ENCODE results near the gene CLTRN.

Gene CLTRN, protein sequence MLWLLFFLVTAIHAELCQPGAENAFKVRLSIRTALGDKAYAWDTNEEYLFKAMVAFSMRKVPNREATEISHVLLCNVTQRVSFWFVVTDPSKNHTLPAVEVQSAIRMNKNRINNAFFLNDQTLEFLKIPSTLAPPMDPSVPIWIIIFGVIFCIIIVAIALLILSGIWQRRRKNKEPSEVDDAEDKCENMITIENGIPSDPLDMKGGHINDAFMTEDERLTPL

DNA sequence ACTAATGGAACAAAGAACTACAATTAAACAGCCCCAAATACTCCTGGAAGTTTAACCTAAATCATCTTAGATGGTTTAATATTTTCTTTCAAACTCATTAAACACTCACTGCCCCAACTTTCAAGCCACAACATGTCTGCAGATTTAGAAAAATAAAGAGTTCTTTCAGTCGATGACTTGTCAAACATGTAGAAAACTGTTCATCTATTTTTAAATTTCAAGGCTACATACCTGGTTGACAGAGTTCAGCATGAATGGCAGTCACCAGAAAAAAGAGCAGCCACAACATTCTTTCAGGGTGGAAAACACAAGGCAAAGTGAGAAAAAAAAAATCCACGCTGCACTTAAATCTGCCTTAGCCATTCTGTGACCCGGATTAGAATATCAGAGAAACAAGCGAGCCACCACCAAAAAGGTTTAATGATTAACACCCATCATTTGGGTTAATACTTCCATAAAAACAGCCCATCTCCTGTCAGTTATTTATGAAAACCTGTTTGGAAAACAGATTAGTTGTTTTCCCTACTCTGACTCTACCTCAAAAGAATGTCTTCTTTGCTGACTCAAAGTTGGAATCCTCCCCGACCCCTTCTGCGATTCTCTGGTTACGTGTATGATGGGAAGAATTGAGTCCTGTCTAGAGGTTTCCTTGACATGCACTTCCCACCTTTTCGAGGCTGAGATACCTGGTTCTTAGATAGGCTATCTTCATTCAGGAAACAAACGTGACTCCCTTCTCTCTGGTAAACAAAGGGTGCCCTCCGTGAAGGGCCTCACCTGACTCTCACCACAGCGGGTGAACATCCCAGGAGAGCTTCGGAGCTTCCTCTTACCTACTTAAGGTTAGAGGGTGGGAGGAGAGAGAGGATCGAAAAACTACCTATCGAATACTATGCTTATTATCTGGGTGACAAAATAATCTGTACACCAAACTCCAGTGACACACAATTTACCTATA lies at the start of gene CLTRN:
CLTRN (minus strand) TSS at position 319 of the 958 bp plus-strand sequence; CDS start at position 289, 30 bp downstream.
- no peak for TF ChIP-seq GATA2 (IDR thresholded peaks at IDR 0.05; ENCODE audit: low read depth, low read length)
- no peak for TF ChIP-seq GATA3 (IDR thresholded peaks at IDR 0.05; ENCODE audit: low read depth, low read length)

DNA sequence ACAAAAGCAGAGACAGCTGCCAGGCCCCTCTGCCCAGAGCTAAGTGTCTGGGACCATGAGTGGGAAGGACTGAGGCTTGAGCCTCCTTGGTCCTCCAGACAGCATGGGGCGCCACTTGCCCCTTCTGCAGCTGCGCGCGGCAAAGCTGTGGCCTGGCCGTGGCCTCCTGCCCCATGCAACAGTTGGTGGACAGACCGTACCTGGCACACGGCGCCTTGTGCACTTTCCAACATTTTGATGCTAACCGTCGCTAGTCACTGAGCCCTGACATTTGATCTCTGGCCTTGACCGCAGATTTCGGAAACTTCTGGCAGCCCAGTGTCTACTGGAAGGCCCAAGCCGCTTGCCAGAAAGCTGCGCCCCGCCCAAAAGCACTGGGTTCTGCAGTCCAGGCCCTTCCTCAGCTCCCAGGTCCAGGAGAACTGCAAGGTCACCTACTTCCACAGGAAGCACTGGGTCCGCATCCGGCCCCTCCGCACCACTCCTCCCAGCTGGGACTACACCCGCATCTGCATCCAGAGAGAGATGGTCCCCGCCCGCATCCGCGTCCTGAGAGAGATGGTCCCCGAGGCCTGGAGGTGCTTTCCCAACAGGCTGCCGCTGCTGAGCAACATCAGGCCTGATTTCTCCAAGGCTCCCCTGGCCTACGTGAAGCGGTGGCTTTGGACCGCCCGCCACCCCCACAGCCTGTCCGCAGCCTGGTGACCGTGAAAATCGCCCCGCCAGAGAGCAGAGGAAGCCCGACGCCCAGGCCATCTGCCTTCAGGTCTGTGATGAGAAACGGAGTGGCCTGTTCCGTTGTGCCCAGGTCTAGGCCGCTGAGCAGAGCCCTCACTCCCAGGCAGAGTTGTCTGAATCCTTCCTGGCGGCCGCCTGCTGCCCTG lies 38.1 kb upstream of the CLTRN start:
- TF ChIP-seq GATA2 (IDR thresholded peaks at IDR 0.05; ENCODE audit: low read depth, low read length) (no peak), GATA3 (IDR thresholded peaks at IDR 0.05; ENCODE audit: low read depth, low read length) (no peak)

DNA sequence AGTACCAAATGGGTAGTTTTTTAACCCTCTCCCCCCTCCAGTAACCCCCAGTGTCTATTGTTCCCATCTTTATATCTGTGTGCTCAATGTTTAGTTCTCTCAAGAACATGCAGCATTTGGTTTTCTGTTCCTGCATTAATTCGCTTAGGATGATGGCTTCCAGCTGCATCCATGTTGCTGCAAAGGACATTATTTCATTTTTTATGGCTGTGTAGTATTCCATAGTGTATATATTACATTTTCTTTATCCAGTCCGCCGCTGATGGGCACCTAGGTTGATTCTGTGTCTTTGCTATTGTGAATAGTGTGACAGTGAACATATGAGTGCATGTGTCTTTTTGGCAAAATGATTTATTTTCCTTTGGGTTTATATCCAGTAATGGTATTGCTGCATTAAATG lies 31.9 kb upstream of the CLTRN start:
- no peak for TF ChIP-seq GATA2 (IDR thresholded peaks at IDR 0.05; ENCODE audit: low read depth, low read length)
- no peak for TF ChIP-seq GATA3 (IDR thresholded peaks at IDR 0.05; ENCODE audit: low read depth, low read length)

DNA sequence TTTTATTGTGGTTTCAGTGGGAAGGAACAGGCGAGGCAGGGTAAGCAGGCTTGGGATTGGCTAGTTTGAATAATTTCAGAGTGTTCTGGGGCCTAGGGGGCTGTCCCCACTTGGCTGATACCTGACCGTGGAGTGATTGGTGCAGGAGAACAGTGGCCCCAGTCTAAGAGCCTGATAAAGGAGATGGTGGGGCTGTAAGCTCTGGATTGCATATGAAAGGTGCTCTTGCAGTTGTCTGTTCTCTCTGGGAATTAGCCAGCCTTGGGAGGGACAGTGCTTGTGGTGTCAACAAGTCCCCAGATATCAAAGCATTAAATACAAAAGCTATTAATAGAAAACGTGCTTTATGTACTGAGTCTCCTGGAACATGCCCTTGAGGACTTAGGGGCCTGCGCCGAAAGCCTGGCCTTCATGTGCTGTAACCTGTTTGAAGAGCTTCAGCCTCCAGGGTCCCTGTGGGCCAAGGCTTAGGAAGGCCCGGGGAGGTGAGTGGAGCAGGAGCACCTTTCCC lies 30.4 kb upstream of the CLTRN start:
- no peak for TF ChIP-seq GATA2 (IDR thresholded peaks at IDR 0.05; ENCODE audit: low read depth, low read length)
- no peak for TF ChIP-seq GATA3 (IDR thresholded peaks at IDR 0.05; ENCODE audit: low read depth, low read length)

DNA sequence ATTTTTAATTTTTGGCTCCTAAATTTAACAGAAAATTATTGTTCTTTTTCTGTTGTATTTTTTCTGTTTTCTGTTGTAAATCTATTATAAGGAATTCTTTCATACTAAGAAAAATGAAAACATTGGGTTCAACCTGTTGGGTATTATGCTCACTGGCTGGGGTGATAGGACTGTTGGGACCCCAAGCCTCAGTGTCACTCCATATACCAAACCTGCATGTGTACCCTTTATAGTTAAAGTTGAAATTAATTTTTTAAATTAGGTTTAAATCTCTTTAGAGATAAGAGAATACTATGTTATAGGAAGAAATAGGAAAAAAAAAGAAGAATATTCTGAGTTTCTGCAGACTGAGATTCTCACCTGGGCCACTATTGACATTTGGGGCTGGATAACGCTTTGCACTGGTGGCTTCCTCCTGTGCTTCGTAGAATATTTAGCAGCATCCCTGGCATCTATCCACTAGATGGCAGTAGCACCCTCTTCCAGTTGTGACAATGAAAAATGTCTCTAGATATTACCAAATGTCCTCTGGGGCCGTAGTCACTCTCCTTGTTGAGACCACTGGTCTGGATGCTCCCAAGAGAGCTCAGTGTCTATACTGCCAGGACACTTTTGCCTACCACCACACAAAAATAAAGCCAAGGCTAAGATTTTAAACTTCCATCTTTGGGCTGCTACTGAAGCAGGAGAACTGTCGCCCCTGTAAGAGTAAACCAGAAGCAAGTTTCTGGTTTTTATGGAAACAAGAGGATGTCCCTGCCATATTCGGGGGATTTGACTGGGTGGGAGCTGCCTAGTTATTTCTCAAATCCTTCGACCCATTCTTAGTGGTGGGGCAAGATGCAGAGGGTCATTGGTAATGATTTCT lies 22.4 kb upstream of the CLTRN start:
- TF ChIP-seq GATA2 (IDR thresholded peaks at IDR 0.05; ENCODE audit: low read depth, low read length): no peak
- no peak for TF ChIP-seq GATA3 (IDR thresholded peaks at IDR 0.05; ENCODE audit: low read depth, low read length)

DNA sequence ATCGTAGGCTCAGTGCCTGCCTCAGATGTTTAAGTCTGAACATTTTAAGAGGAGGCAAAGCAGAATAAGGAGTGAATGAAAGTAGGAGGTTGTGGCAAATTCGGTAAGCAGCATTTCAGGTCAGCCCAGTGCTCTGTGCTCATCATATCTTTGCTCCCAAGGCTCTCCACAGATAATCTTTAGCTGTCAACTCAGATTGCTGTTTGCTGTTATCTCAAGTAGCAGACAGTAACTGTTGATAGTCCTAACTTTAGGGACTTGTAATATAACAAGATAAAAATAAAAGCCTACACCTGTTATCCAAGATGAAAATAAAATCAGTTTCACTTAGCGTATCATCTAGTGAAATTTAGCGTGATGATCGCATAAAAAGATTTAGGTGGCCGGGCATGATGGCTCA lies 18.6 kb upstream of the CLTRN start:
- no peak for TF ChIP-seq GATA2 (IDR thresholded peaks at IDR 0.05; ENCODE audit: low read depth, low read length)
- TF ChIP-seq GATA3 (IDR thresholded peaks at IDR 0.05; ENCODE audit: low read depth, low read length): no peak

DNA sequence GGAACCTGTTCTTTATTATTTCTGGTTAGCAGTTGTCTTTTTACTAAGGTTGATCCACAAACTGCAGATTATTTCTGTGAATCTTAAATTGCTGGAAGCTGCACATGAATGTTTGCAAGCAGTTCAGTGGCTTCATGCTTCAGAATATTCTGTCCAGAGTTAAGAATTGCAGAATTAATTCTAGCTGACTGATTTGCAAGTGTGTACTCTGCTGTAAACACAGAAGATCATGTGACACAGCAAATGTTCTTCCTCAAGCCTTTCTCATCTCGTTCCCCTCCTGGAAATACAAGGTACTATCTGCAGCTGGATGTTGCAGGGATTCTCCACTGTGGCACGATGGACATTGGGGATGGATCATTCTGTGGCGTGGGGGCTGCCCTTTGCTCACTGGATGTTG lies 16.8 kb upstream of the CLTRN start:
- TF ChIP-seq GATA3 (IDR thresholded peaks at IDR 0.05; ENCODE audit: low read depth, low read length): no peak
- no peak for TF ChIP-seq GATA2 (IDR thresholded peaks at IDR 0.05; ENCODE audit: low read depth, low read length)

DNA sequence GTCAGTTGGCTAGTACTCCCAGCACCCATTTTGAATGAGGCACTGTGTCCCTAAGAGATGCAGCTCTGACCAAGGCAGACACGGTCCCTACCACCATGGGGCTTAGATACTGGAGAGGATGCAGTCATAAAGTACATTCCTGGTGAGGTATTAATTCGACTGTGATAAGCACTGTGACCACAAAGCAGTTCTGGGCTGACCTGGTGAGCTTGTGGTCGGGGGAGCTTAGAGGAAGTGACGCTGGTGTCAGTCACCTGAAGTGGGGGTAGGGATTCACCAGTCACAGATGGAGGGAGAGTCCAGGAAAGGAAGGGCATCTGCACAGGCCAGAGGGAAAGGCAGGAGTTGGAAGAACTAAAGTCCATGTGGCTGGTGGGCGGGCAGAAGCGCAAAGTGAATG lies 15.8 kb upstream of the CLTRN start:
- TF ChIP-seq GATA2 (IDR thresholded peaks at IDR 0.05; ENCODE audit: low read depth, low read length) (no peak), GATA3 (IDR thresholded peaks at IDR 0.05; ENCODE audit: low read depth, low read length) (no peak)

DNA sequence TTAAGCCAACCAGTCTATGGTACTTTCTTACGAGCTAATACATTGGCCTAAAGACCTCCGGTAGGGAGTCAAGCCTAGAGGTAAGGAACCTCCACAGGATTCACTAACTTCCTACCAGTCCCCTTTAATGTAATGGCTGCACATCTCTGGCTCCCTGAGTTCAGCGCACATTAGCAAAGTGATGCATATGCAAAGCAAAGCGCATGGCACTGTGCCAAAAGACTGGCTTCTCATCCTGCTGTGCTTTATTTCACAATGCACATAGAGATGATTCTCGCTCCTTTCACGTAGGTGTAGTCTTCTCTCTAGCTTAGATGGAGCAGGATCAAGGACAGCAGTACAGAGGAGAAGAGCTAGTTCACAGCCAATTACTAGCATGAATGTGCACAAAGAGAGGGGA lies 14.6 kb upstream of the CLTRN start:
- TF ChIP-seq GATA3 (IDR thresholded peaks at IDR 0.05; ENCODE audit: low read depth, low read length) (no peak), GATA2 (IDR thresholded peaks at IDR 0.05; ENCODE audit: low read depth, low read length) (no peak)

DNA sequence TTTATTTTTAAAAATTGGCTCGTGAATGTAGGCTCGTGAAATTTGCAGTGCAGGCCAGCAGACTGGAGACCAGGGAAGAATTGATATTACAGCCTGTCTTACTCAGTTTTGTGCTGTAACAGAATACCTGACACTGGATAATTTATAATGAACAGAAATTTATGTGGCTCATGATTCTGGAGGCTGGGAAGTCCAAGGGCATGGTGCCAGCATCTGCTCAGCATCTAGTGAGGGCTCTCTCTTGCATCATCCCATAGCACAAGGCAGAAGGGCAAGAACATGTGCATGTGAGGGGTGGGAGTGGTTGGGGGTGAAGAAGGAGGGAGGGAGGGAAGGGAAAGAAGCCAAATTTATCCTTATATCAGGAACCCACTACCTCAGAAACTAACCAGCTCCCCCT lies 13.7 kb upstream of the CLTRN start:
- no peak for TF ChIP-seq GATA2 (IDR thresholded peaks at IDR 0.05; ENCODE audit: low read depth, low read length)
- TF ChIP-seq GATA3 (IDR thresholded peaks at IDR 0.05; ENCODE audit: low read depth, low read length): no peak

DNA sequence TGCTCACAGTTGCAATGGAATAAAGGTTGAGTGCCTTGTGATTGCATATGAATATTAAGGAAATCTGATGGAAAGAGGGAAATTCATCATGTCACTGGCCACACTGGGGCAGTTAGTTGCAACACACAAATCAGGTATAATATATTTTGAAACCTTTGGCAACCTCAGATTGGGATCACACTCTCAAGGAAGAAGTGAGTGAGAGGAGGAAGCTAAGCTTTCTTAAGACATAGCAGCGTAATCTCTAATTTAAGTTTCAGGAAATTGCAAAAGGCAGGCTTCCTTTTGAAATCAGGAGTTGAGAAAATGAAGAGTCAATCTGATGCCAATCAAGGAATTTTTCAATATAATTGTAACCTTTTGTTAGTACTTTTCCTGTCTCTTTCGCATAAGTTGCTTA lies 12.3 kb upstream of the CLTRN start:
- TF ChIP-seq GATA2 (IDR thresholded peaks at IDR 0.05; ENCODE audit: low read depth, low read length) (no peak), GATA3 (IDR thresholded peaks at IDR 0.05; ENCODE audit: low read depth, low read length) (no peak)

DNA sequence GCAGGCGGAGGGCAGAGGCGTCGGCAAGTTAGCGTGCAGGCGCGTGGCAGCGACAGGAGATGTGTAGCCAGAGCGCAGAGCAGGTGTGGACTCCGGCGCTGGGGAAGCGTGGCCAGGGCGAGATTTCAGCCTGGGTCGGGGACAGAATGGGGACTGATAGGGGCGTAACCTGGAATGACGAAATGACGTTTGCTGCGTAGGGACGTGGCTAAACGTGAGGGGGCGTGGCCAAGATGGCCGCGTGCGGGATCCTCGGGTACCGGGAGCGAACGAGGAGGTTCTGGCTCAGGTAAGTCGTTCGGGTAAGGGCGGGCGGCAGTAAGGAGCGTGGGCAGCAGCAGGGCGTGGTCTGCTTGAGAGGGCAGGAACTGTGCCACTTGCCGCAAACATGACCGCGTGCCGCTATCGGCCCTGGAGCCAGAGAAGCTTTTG lies 10.9 kb upstream of the CLTRN start:
- TF ChIP-seq GATA2 (IDR thresholded peaks at IDR 0.05; ENCODE audit: low read depth, low read length) (no peak; the same call in 1 of the 2 replicates), GATA3 (IDR thresholded peaks at IDR 0.05; ENCODE audit: low read depth, low read length) (no peak)

Measured in SH-SY5Y (cell line).